Panc1 (cell line): ENCODE data around the gene PXT1. TPM values are rescaled to one million over a fixed set of nuclear protein-coding genes. Genes with fewer than 3 reads are reported as not detected.

Source experiments
- ATAC-seq: fragments of 200-7000 bp; cut with Tn5 transposase; 2 replicates; pipeline ENCODE4 v1.9.1; 2020; ENCODE audit warnings: mild to moderate bottlenecking, moderate library complexity
- BruUV-seq: library from RNA; stranded (reverse); fragments of 400-500 nt; replicated peaks from 2 replicates; lab custom pipeline; 2021; lab: Mats Ljungman, UMichigan
- CTCF ChIA-PET: fragments of 300-600 bp; sonication (Branson Sonifier 250); formaldehyde crosslinking; loops from one replicate; lab custom pipeline; 2022; ENCODE audit warnings: antibody characterized with exemption; lab: Charles Lee
- POLR2A ChIA-PET: fragments of 300-600 bp; sonication (Branson Sonifier 250); formaldehyde crosslinking; loops from one replicate; lab custom pipeline; 2022; ENCODE audit warnings: antibody characterized with exemption; lab: Charles Lee
- DNase-seq: peaks from one replicate; pipeline ENCODE4 v3.0.0-alpha.2; 2010; ENCODE audit warnings: low read depth, low spot score
- H3K27ac ChIP-seq: 2 replicates; pipeline ENCODE4 v1.5.1; 2011; ENCODE audit warnings: mild to moderate bottlenecking, low read length, inconsistent platforms
- H3K27me3 ChIP-seq: fragments of 200-500 bp; sonication (Bioruptor generic); 2 replicates; pipeline ENCODE4 v1.6.0; 2014; ENCODE audit warnings: low read length, inconsistent platforms; ENCODE audit not compliant: control insufficient read depth, insufficient read depth
- H3K36me3 ChIP-seq: fragments of 200-500 bp; sonication (Bioruptor generic); 2 replicates; pipeline ENCODE4 v1.5.1; 2014; ENCODE audit warnings: inconsistent platforms, mild to moderate bottlenecking, low read length, moderate library complexity; ENCODE audit not compliant: control insufficient read depth, insufficient read depth
- H3K4me1 ChIP-seq: 2 replicates; pipeline ENCODE4 v1.5.1; 2011; ENCODE audit warnings: inconsistent platforms, mild to moderate bottlenecking, low read length, moderate library complexity; ENCODE audit not compliant: control insufficient read depth, insufficient read depth
- H3K4me3 ChIP-seq, 2 experiments: 2 replicates each; pipeline ENCODE4 v1.5.1; 2011 to 2012; ENCODE audit warnings: low read depth in 2 of 2, low read length in 2 of 2, mild to moderate bottlenecking in 2 of 2, inconsistent platforms in 1 of 2, moderate library complexity in 1 of 2
- H3K9me3 ChIP-seq: fragments of 200-500 bp; sonication (Bioruptor generic); 2 replicates; pipeline ENCODE4 v1.5.1; 2014; ENCODE audit warnings: low read depth, mild to moderate bottlenecking, inconsistent platforms, low read length, moderate library complexity; ENCODE audit not compliant: control insufficient read depth, insufficient read depth
- POLR2AphosphoS5 ChIP-seq: IDR thresholded peaks from 2 replicates; pipeline ENCODE4 v1.6.1; 2012; ENCODE audit warnings: mild to moderate bottlenecking, low read depth, low read length, moderate library complexity
- SIN3A ChIP-seq: IDR thresholded peaks from 2 replicates; pipeline ENCODE4 v1.6.1; 2012; ENCODE audit warnings: low read depth, mild to moderate bottlenecking, low read length, moderate library complexity, borderline replicate concordance; ENCODE audit not compliant: insufficient read depth
- TCF7L2 ChIP-seq: IDR thresholded peaks from 2 replicates; pipeline ENCODE4 v1.6.1; 2011; ENCODE audit warnings: mild to moderate bottlenecking, low read depth, low read length, inconsistent platforms
- in situ Hi-C: cut with HindIII; loops from 2 replicates; pipeline ENCODE4 v1.10.0; 2016; ENCODE audit warnings: low sequenced_read_pairs, low pct_unique_long_range_greater_than_20kb
- intact Hi-C: fragments of 100-400 bp; cut with micrococcal nuclease; formaldehyde crosslinking; loops from one replicate; pipeline ENCODE4 v1.10.0; 2022; ENCODE audit not compliant: unreplicated experiment
- total RNA-seq: library from RNA; stranded (reverse); gene quantifications from one replicate; pipeline ENCODE4 v1.2.1, GENCODE V29; 2021; ENCODE audit not compliant: unreplicated experiment
- TF ChIP-seq, protein P1 (sequence below), 2 experiments: IDR thresholded peaks; 2 replicates each; pipeline ENCODE4 v1.6.1; 2011 to 2012; ENCODE audit warnings: low read depth in 2 of 2, control low read depth in 1 of 2, low read length in 1 of 2, mild to moderate bottlenecking in 1 of 2, moderate library complexity in 1 of 2; ENCODE audit not compliant: insufficient read depth in 1 of 2
- TF ChIP-seq, protein P2 (sequence below): fragments of 450-650 bp; IDR thresholded peaks from 2 replicates; pipeline ENCODE4 v1.5.1; 2017; ENCODE audit warnings: mild to moderate bottlenecking

Gene PXT1
- total RNA-seq, 1 experiment from 2014 or later: not detected

DNA sequence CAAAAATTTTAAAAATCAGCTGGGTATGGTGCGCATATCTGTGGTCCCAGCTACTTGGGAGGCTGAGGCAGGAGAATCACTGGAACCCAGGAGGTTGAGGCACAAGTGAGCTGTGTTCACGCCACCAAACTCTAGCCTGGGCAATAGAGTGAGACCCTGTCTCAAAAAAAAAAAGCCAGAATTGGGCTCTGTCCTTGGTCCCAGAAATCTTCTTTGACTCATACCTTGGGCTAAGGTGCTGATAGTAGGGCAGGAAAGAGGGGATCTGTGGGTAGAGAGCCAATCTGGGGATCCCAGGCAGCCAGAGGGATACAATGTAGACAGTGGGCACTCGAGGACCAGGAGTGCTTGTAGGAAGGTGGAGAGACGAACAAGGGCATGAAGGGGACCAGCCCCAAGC is 68.5 kb downstream of the PXT1 start:
- H3K9me3 ChIP-seq: no peaks in the 10 kb centered on the region
- no peaks in the 10 kb centered on the region for H3K27me3 ChIP-seq
- TF ChIP-seq, protein P1, sequence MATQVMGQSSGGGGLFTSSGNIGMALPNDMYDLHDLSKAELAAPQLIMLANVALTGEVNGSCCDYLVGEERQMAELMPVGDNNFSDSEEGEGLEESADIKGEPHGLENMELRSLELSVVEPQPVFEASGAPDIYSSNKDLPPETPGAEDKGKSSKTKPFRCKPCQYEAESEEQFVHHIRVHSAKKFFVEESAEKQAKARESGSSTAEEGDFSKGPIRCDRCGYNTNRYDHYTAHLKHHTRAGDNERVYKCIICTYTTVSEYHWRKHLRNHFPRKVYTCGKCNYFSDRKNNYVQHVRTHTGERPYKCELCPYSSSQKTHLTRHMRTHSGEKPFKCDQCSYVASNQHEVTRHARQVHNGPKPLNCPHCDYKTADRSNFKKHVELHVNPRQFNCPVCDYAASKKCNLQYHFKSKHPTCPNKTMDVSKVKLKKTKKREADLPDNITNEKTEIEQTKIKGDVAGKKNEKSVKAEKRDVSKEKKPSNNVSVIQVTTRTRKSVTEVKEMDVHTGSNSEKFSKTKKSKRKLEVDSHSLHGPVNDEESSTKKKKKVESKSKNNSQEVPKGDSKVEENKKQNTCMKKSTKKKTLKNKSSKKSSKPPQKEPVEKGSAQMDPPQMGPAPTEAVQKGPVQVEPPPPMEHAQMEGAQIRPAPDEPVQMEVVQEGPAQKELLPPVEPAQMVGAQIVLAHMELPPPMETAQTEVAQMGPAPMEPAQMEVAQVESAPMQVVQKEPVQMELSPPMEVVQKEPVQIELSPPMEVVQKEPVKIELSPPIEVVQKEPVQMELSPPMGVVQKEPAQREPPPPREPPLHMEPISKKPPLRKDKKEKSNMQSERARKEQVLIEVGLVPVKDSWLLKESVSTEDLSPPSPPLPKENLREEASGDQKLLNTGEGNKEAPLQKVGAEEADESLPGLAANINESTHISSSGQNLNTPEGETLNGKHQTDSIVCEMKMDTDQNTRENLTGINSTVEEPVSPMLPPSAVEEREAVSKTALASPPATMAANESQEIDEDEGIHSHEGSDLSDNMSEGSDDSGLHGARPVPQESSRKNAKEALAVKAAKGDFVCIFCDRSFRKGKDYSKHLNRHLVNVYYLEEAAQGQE (IDR thresholded peaks at IDR 0.05; ENCODE audit: insufficient read depth in 1 of 2, low read depth in 2 of 2, low read length in 1 of 2): no peak
- no peak for TF ChIP-seq TCF7L2
- TF ChIP-seq SIN3A: no peak
- no peak for TF ChIP-seq POLR2AphosphoS5
- TF ChIP-seq, protein P2, sequence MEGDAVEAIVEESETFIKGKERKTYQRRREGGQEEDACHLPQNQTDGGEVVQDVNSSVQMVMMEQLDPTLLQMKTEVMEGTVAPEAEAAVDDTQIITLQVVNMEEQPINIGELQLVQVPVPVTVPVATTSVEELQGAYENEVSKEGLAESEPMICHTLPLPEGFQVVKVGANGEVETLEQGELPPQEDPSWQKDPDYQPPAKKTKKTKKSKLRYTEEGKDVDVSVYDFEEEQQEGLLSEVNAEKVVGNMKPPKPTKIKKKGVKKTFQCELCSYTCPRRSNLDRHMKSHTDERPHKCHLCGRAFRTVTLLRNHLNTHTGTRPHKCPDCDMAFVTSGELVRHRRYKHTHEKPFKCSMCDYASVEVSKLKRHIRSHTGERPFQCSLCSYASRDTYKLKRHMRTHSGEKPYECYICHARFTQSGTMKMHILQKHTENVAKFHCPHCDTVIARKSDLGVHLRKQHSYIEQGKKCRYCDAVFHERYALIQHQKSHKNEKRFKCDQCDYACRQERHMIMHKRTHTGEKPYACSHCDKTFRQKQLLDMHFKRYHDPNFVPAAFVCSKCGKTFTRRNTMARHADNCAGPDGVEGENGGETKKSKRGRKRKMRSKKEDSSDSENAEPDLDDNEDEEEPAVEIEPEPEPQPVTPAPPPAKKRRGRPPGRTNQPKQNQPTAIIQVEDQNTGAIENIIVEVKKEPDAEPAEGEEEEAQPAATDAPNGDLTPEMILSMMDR: no peak
- no peak overlapping the region for H3K27ac ChIP-seq
- ATAC-seq: no peak
- intact Hi-C loops: no loop called here
- no peaks in the 10 kb centered on the region for H3K4me1 ChIP-seq
- in situ Hi-C loops: no loop called here
- BruUV-seq: no TSS peak
- DNase-seq: no peak
- ChIA-PET CTCF (interaction anchor here (0.6 kb wide), 1 partner anchor 795 kb away, joined by 5 read pairs; no protein-coding TSS in a partner anchor), POLR2A (interaction anchor here (0.6 to 0.7 kb wide), 2 partner anchors 18 to 53 kb away, joined by 4 to 7 read pairs; no protein-coding TSS in a partner anchor)
- H3K36me3 ChIP-seq: no peaks in the 10 kb centered on the region
- no peak overlapping the region for H3K4me3 ChIP-seq

DNA sequence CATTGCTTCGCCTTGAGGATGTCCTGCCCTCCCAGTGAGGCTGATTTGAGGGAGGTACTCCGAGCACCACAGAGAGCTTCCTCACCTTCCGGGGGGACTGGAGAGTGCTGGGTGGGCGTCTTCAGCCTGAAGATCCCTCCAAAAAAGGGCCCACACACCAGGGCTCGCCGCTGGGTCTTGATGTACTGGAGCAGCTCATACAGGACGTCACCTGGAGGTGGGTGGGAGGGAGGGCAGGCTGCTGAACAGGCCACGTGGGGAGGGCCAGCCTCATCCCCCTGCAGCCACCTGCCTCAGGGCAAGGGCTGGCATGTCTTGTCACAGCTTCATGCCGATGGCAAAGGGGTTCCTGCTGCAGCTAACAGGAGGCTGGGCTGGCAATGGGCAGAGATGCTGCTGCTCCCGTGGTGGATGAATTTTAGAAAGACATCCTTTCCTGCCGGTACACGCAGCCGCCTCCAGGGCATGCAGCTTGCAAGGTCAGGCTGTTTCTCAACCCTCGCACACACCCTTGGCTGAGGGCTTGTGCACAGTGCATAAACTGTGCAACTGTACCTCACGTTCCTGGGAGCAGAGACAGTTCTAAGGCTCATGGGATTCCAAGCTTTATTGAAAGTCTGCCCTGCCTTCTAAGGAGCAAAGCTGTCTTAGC is 69.2 kb downstream of the PXT1 start:
- ChIA-PET POLR2A (interaction anchor here (0.7 kb wide), 1 partner anchor 54 kb away, joined by 4 read pairs; no protein-coding TSS in a partner anchor), CTCF (no interaction called here)
- Histone ChIP-seq H3K4me1 (no peaks in the 10 kb centered on the region), H3K27ac (no peak overlapping the region), H3K9me3 (no peaks in the 10 kb centered on the region), H3K27me3 (no peaks in the 10 kb centered on the region), H3K4me3 (no peak overlapping the region), H3K36me3 (no peaks in the 10 kb centered on the region)
- intact Hi-C loops: no loop called here
- BruUV-seq: no TSS peak
- DNase-seq: no peak
- peak; percentile 37; the same call in 1 of the 2 replicates for ATAC-seq
- in situ Hi-C loops: no loop called here
- TF ChIP-seq, protein P2: no peak
